CD14-positive monocyte (primary cell): ENCODE data around the gene ATP6V1D. TPM values are rescaled to one million over a fixed set of nuclear protein-coding genes. Genes with fewer than 3 reads are reported as not detected.
A peak's percentile ranks its signal among the peaks of the same experiment; 100 is the strongest.

Source experiments
- DNase-seq, 3 donors: peaks; one replicate each; pipeline ENCODE4 v3.0.0-alpha.2; 2011 to 2022
- H2AFZ ChIP-seq: 2 replicates; pipeline ENCODE4 v1.6.0; 2012; ENCODE audit warnings: mild to moderate bottlenecking, low read depth, low read length, inconsistent platforms; ENCODE audit not compliant: insufficient read depth, poor library complexity, severe bottlenecking
- H3K27ac ChIP-seq, 2 donors: 1 replicate in 1 of 2; 2 replicates in 1 of 2; pipeline ENCODE4 v1.5.1; 2012 to 2013; ENCODE audit warnings: low read length in 2 of 2, control low read depth in 1 of 2, inconsistent platforms in 1 of 2, low read depth in 1 of 2, mild to moderate bottlenecking in 1 of 2
- H3K27me3 ChIP-seq, 2 donors: one replicate each; pipeline versions ENCODE4 v1.6.0 to v1.6.1; 2011 to 2013; ENCODE audit warnings: low read length in 2 of 2; ENCODE audit not compliant: control insufficient read depth in 2 of 2, insufficient read depth in 2 of 2
- H3K36me3 ChIP-seq, 2 donors: replicated peaks in 1 of 2; 1 replicate in 1 of 2; 2 replicates in 1 of 2; pipeline versions ENCODE4 v1.5.1 to v1.6.1; 2012 to 2013; ENCODE audit warnings: low read length in 2 of 2, control low read depth in 1 of 2, inconsistent platforms in 1 of 2, mild to moderate bottlenecking in 1 of 2; ENCODE audit not compliant: insufficient read depth in 2 of 2, control insufficient read depth in 1 of 2
- H3K4me1 ChIP-seq, 2 donors: 1 replicate in 1 of 2; 2 replicates in 1 of 2; pipeline versions ENCODE4 v1.5.1 to v1.6.1; 2012 to 2013; ENCODE audit warnings: low read length in 2 of 2, control low read depth in 1 of 2, inconsistent platforms in 1 of 2, mild to moderate bottlenecking in 1 of 2, moderate library complexity in 1 of 2; ENCODE audit not compliant: insufficient read depth in 2 of 2, control insufficient read depth in 1 of 2
- H3K4me2 ChIP-seq: replicated peaks from 2 replicates; pipeline ENCODE3; 2012; ENCODE audit warnings: low read length, moderate library complexity, mild to moderate bottlenecking; ENCODE audit not compliant: poor library complexity, severe bottlenecking; ENCODE audit errors: extremely low read depth
- H3K4me3 ChIP-seq, 3 experiments: fragments of 200-600 bp in 1 of 3; sonication (generic) in 1 of 3; replicated peaks in 1 of 3; 1 replicate in 2 of 3; 2 replicates in 1 of 3; pipeline ENCODE4 v1.5.1; 2011 to 2013; ENCODE audit warnings: low read length in 3 of 3, mild to moderate bottlenecking in 3 of 3, control low read depth in 2 of 3, low read depth in 2 of 3, inconsistent platforms in 1 of 3, moderate library complexity in 1 of 3
- H3K79me2 ChIP-seq: 2 replicates; pipeline ENCODE4 v1.6.0; 2012; ENCODE audit warnings: mild to moderate bottlenecking, control low read depth, inconsistent platforms, low read length, moderate library complexity; ENCODE audit not compliant: insufficient read depth
- H3K9ac ChIP-seq: 2 replicates; pipeline ENCODE4 v1.6.0; 2017; ENCODE audit warnings: low read length, mild to moderate bottlenecking; ENCODE audit not compliant: insufficient read depth, poor library complexity, severe bottlenecking
- H3K9me3 ChIP-seq, 2 donors: replicated peaks in 1 of 2; 1 replicate in 1 of 2; 2 replicates in 1 of 2; pipeline versions ENCODE4 v1.5.1 to v1.6.1; 2012 to 2013; ENCODE audit warnings: low read length in 2 of 2, control low read depth in 1 of 2; ENCODE audit not compliant: control insufficient read depth in 1 of 2, insufficient read depth in 1 of 2
- H4K20me1 ChIP-seq: 2 replicates; pipeline ENCODE4 v1.6.0; 2012; ENCODE audit warnings: mild to moderate bottlenecking, low read length, control low read depth, moderate library complexity; ENCODE audit not compliant: insufficient read depth
- H3K27ac Mint-ChIP-seq, 7 donors: one replicate each; pipeline ENCODE4 v1.8.0; 2020; ENCODE audit warnings: mild to moderate bottlenecking in 7 of 7, mixed read lengths in 7 of 7, moderate library complexity in 6 of 7, inconsistent platforms in 2 of 7
- H3K27me3 Mint-ChIP-seq, 3 donors: one replicate each; pipeline ENCODE4 v1.8.0; 2021 to 2022; ENCODE audit warnings: low read depth in 3 of 3, mild to moderate bottlenecking in 3 of 3, mixed read lengths in 3 of 3, moderate library complexity in 3 of 3, inconsistent platforms in 1 of 3
- H3K36me3 Mint-ChIP-seq, 2 donors: one replicate each; pipeline ENCODE4 v1.8.0; 2020; ENCODE audit warnings: mixed read lengths in 2 of 2, inconsistent platforms in 1 of 2, mild to moderate bottlenecking in 1 of 2
- H3K4me1 Mint-ChIP-seq: one replicate; pipeline ENCODE4 v1.8.0; 2020; ENCODE audit warnings: mild to moderate bottlenecking, mixed read lengths
- H3K4me3 Mint-ChIP-seq, 2 donors: one replicate each; pipeline ENCODE4 v1.8.0; 2020; ENCODE audit warnings: mild to moderate bottlenecking in 2 of 2, mixed read lengths in 2 of 2, moderate library complexity in 1 of 2
- H3K9me3 Mint-ChIP-seq, 7 donors: one replicate each; pipeline ENCODE4 v1.8.0; 2020 to 2022; ENCODE audit warnings: mixed read lengths in 7 of 7, mild to moderate bottlenecking in 6 of 7, moderate library complexity in 6 of 7, inconsistent platforms in 2 of 7
- CTCF ChIP-seq: fragments of 200-600 bp; IDR thresholded peaks from one replicate; pipeline ENCODE4 v1.8.0; 2022; ENCODE audit warnings: antibody characterized with exemption, mild to moderate bottlenecking
- WGBS: methylation state at CpG from one replicate; pipeline ENCODE4 v1.1.5; 2013; ENCODE audit warnings: missing lambda C conversion rate; ENCODE audit not compliant: insufficient coverage; 5-methylcytosine and 5-hydroxymethylcytosine counted together
- intact Hi-C, 2 donors: fragments of 100-400 bp; cut with micrococcal nuclease; formaldehyde crosslinking; loops; one replicate each; pipeline versions ENCODE4 v1.15.0 to v1.15.1; 2023
- polyA plus RNA-seq, 3 donors: library from polyadenylated mRNA; depleted of rRNA in 1 of 3; unstranded in 2 of 3; stranded (reverse) in 1 of 3; fragments of 300-500 nt in 2 of 3; fragments of >200 nt in 1 of 3; fragmentation: Illumina TruSeq in 2 of 3; gene quantifications; 1 replicate in 2 of 3; 2 replicates in 1 of 3; pipeline ENCODE4 v1.2.3, GENCODE V29; 2012 to 2021

Gene ATP6V1D
- polyA plus RNA-seq, 3 donors = 18.4 to 122 (median 94.1) TPM

- Histone ChIP-seq H3K27ac (peak overlapping the region; percentile 74 to 96), H3K4me3 (peak overlapping the region; percentile 70 to 97 (median 78)), H4K20me1 (peaks cover 31% of the 10 kb centered on the region), H3K79me2 (peaks cover 90% of the 10 kb centered on the region), H3K9ac (peak overlapping the region; percentile 90), H3K4me1 (peaks cover 17 to 33% of the 10 kb centered on the region in 2 donors), H3K4me2 (peak overlapping the region; percentile 90), H2AFZ (peak overlapping the region; percentile 91), H3K27me3 (no peaks in the 10 kb centered on the region), H3K36me3 (peaks cover under 1% of the 10 kb centered on the region in 2 donors), H3K9me3 (no peaks in the 10 kb centered on the region)
- Mint-ChIP-seq H3K36me3 (peaks cover 0 to 6% of the 10 kb centered on the region in 2 donors), H3K27me3 (no peaks in the 10 kb centered on the region), H3K27ac (peak overlapping the region; percentile 95 to 98 (median 97)), H3K9me3 (peaks cover 0 to 2% (median 0%) of the 10 kb centered on the region in 7 donors), H3K4me3 (peak overlapping the region; percentile 94 to 97), H3K4me1 (peaks cover 44% of the 10 kb centered on the region)
- TF ChIP-seq CTCF = no peak
- intact Hi-C loops = loop anchor here in 1 of 2 donors (5.0 kb wide), 1 partner anchor 117 kb away; the partner anchor contains the start of gene PALS1
- DNase-seq = peak in 1 of 3 donors; percentile 8
- 2% methylated on average over 24 of the region's 38 CpGs for WGBS
These were observed 455 bp downstream of the ATP6V1D start for GRCh38 chr14:67358924-67359774.

GRCh38 chr14:67357969-67358354 lies 1.6 kb downstream of the ATP6V1D start:
- Histone ChIP-seq H3K4me3 (no peak overlapping the region), H3K27me3 (no peaks in the 10 kb centered on the region), H3K9me3 (no peaks in the 10 kb centered on the region), H3K4me1 (peaks cover 17 to 33% of the 10 kb centered on the region in 2 donors), H2AFZ (no peak overlapping the region), H3K9ac (no peak overlapping the region), H3K36me3 (peaks cover 4 to 5% of the 10 kb centered on the region in 2 donors), H3K79me2 (peaks cover 88% of the 10 kb centered on the region), H3K4me2 (no peak overlapping the region), H4K20me1 (peaks cover 27% of the 10 kb centered on the region), H3K27ac (no peak overlapping the region)
- H3K4me3 Mint-ChIP-seq = no peak overlapping the region
- peak overlapping the region in 4 of 7 donors; percentile 5 to 95 (median 55) for H3K27ac Mint-ChIP-seq
- no peaks in the 10 kb centered on the region for H3K27me3 Mint-ChIP-seq
- peaks cover 0 to 2% (median 0%) of the 10 kb centered on the region in 7 donors for H3K9me3 Mint-ChIP-seq
- peaks cover 6 to 10% of the 10 kb centered on the region in 2 donors for H3K36me3 Mint-ChIP-seq
- peaks cover 41% of the 10 kb centered on the region for H3K4me1 Mint-ChIP-seq
- 100% methylated on average over 1 of the region's 9 CpGs for WGBS
- DNase-seq = no peak
- intact Hi-C loops = loop anchor here in 1 of 2 donors (5.0 kb wide), 1 partner anchor 116 kb away; the partner anchor contains the start of gene PALS1
- TF ChIP-seq CTCF = no peak
